Measurements from ENCODE around the gene NDUFAF8. TPM values are rescaled to one million over a fixed set of nuclear protein-coding genes. Genes with fewer than 3 reads are reported as not detected.

The NDUFAF8 gene
- total and polyA plus RNA-seq, 2 experiments from 2014 or later: 53.1 to 136 TPM

DNA sequence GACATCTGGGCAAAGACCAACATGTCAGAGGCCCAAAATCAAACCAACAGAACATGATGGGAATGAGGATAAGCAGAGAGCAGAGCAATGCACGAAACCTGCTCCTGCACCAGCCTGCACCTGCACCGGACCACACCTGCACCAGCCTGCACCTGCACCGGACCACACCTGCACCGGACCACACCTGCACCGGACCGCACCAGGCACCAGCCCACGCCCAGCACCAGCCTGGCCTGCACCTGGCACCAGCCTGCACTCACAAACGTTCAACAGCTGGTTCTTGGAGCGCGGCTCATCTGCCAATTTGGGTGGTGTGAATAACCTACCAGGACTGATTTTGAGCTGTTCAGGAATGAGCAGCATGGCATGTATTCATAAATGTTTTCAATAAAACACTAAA is 34.5 kb upstream of the NDUFAF8 start:
- H3K36me3 ChIP-seq (ENCODE audit: low read depth): no peaks in the 10 kb centered on the region
- no peak overlapping the region for H3K27ac ChIP-seq
- 88 to 92% methylated on average over 10 of the region's 10 CpGs for WGBS, 2 experiments (ENCODE audit: low coverage in 1 of 2, low lambda C conversion rate in 2 of 2, missing lambda C conversion rate in 2 of 2)
- no peak for TF ChIP-seq EZH2 (IDR thresholded peaks at IDR 0.05; ENCODE audit: insufficient read depth, poor library complexity, severe bottlenecking)
- TF ChIP-seq EZH2phosphoT487 (IDR thresholded peaks at IDR 0.05; ENCODE audit: insufficient read depth, low read depth): no peak
- H3K4me1 ChIP-seq (ENCODE audit: insufficient read depth): no peaks in the 10 kb centered on the region
- in situ Hi-C loops (cut with MboI): no loop called here
- no peak overlapping the region for H3K9ac ChIP-seq
- H3K9me2 ChIP-seq (ENCODE audit: insufficient read depth): no peaks in the 10 kb centered on the region
- H3K9me3 ChIP-seq (ENCODE audit: low read depth): no peaks in the 10 kb centered on the region
- no peaks in the 10 kb centered on the region for H3F3A ChIP-seq (ENCODE audit: insufficient read depth)
- no peak overlapping the region for H3K4me3 ChIP-seq
- no peaks in the 10 kb centered on the region for H4K20me1 ChIP-seq (ENCODE audit: insufficient read depth)
- no peaks in the 10 kb centered on the region for H3K79me2 ChIP-seq (ENCODE audit: insufficient read depth)
- no peak overlapping the region for H3K4me2 ChIP-seq (ENCODE audit: unreplicated experiment)
- H2AFZ ChIP-seq: no peak overlapping the region
- no peak for DNase-seq
- no peaks in the 10 kb centered on the region for H3K27me3 ChIP-seq (replicated peaks; ENCODE audit: insufficient read depth)

DNA sequence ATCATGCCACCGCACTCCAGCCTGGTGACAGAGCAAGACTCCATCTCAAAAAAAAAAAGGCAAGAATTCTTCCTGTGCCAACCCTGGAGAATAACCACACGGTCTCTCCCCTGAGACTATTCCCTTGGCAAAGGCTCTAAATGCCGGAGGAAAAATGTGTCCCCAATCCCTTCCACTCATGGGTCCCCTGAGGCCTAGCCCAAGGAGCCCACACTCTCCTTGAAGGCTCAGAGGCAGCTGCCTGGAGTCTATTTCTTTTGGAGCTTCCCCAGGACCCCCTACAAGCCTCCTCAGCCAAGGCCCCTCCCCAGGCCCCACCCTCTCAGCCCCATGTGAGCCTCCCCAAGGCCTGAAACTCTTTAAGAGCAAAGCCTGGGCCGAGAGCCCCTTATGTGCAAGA is 33.0 kb upstream of the NDUFAF8 start:
- no peaks in the 10 kb centered on the region for H3K79me2 ChIP-seq (ENCODE audit: insufficient read depth)
- H3K27ac ChIP-seq: no peak overlapping the region
- H3K9ac ChIP-seq: no peak overlapping the region
- H4K20me1 ChIP-seq (ENCODE audit: insufficient read depth): no peaks in the 10 kb centered on the region
- H2AFZ ChIP-seq: no peak overlapping the region
- H3K4me3 ChIP-seq: no peak overlapping the region
- H3K4me2 ChIP-seq (ENCODE audit: unreplicated experiment): no peak overlapping the region
- no peaks in the 10 kb centered on the region for H3K4me1 ChIP-seq (ENCODE audit: insufficient read depth)
- in situ Hi-C loops (cut with MboI): no loop called here
- TF ChIP-seq EZH2phosphoT487 (IDR thresholded peaks at IDR 0.05; ENCODE audit: insufficient read depth, low read depth) (no peak), EZH2 (IDR thresholded peaks at IDR 0.05; ENCODE audit: insufficient read depth, poor library complexity, severe bottlenecking) (no peak)
- WGBS, 2 experiments (ENCODE audit: low coverage in 1 of 2, low lambda C conversion rate in 2 of 2, missing lambda C conversion rate in 2 of 2): 73 to 81% methylated on average over 4 of the region's 4 CpGs
- DNase-seq: no peak
- no peaks in the 10 kb centered on the region for H3K36me3 ChIP-seq (ENCODE audit: low read depth)
- no peaks in the 10 kb centered on the region for H3K9me2 ChIP-seq (ENCODE audit: insufficient read depth)
- no peaks in the 10 kb centered on the region for H3K27me3 ChIP-seq (replicated peaks; ENCODE audit: insufficient read depth)
- no peaks in the 10 kb centered on the region for H3K9me3 ChIP-seq (ENCODE audit: low read depth)
- no peaks in the 10 kb centered on the region for H3F3A ChIP-seq (ENCODE audit: insufficient read depth)

DNA sequence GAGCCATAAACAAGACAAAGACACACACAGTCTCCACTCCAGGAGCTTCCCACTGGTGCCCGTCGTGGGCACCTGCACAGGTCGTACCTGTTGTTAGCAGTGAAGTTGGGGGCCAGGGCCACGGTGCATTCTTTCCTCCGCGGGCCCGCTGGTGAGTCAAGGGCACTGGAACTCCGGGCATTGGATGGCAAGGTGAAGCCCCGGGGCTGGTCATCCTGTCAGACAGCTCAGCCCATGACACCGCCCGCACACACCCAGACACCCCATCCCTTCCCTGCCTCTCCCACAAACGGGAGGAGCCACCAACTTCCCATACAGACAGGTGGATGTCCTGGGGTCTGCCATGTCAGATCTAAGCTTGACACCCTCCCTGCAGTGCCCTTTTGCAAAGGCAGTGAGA is 32.5 kb upstream of the NDUFAF8 start:
- no peaks in the 10 kb centered on the region for H3K9me3 ChIP-seq (ENCODE audit: low read depth)

DNA sequence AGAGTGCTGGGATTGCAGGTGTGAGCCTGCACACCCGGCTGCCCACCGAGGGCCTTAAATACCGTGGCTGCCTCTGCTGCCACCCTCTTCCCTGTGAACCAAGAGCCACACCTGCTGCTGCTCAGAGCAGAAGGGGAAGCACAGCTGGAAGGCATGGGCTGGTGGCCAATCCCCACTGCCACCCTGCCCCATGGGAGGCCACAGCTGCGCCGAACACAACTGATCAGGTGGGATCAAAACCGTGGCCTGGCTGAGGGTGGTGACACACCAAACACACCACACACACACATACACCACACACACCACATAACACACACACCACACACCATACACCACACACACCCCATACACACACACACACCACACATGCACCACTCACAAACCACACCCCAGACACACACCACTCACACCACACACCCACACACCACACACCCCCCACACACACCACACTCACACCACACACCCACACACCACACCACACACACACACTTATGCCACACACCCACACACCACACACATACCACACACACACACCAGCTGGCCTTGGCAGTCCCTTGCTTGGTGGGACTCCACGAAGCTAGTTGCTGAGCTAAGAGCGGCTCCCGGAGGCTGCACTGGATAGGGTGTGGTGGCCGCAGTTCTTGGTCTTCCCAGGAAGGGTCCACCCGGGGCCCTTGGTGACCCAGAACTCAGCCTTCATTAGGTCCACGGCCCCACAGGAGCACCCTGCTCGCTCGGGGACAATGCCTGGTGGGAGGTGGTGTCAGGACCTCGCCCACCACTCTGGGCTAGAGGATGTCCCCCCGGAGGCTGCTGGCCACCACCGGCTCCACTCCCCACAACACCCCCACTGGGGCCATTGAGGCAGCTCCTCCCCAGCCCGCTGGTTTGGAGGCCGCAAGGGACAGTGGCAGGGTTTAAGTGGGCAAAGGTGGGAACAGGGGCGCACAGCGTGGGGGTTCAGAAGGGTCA is 31.2 kb upstream of the NDUFAF8 start:
- WGBS, 2 experiments (ENCODE audit: low coverage in 1 of 2, low lambda C conversion rate in 2 of 2, missing lambda C conversion rate in 2 of 2): 91% methylated on average over 20 to 21 of the region's 21 CpGs
- H3K9me2 ChIP-seq (ENCODE audit: insufficient read depth): no peaks in the 10 kb centered on the region
- no peaks in the 10 kb centered on the region for H3K4me1 ChIP-seq (ENCODE audit: insufficient read depth)
- H4K20me1 ChIP-seq (ENCODE audit: insufficient read depth): no peaks in the 10 kb centered on the region
- H3K79me2 ChIP-seq (ENCODE audit: insufficient read depth): no peaks in the 10 kb centered on the region
- no peaks in the 10 kb centered on the region for H3K27me3 ChIP-seq (replicated peaks; ENCODE audit: insufficient read depth)
- DNase-seq: peak; percentile 9
- no peaks in the 10 kb centered on the region for H3K9me3 ChIP-seq (ENCODE audit: low read depth)
- H3K36me3 ChIP-seq (ENCODE audit: low read depth): no peaks in the 10 kb centered on the region
- H3F3A ChIP-seq (ENCODE audit: insufficient read depth): no peaks in the 10 kb centered on the region
- no peak overlapping the region for H3K4me3 ChIP-seq
- no peak overlapping the region for H2AFZ ChIP-seq
- no peak overlapping the region for H3K27ac ChIP-seq
- H3K4me2 ChIP-seq (ENCODE audit: unreplicated experiment): no peak overlapping the region
- in situ Hi-C loops (cut with MboI): no loop called here
- H3K9ac ChIP-seq: no peak overlapping the region
- TF ChIP-seq EZH2phosphoT487 (IDR thresholded peaks at IDR 0.05; ENCODE audit: insufficient read depth, low read depth): no peak

More for the DNA sequence above, 32.5 kb upstream of the NDUFAF8 start:
- Histone ChIP-seq H3K36me3 (ENCODE audit: low read depth) (no peaks in the 10 kb centered on the region), H3K9me2 (ENCODE audit: insufficient read depth) (no peaks in the 10 kb centered on the region), H3K79me2 (ENCODE audit: insufficient read depth) (no peaks in the 10 kb centered on the region), H3K9ac (no peak overlapping the region), H2AFZ (no peak overlapping the region), H3K27ac (no peak overlapping the region), H3F3A (ENCODE audit: insufficient read depth) (no peaks in the 10 kb centered on the region), H3K4me2 (ENCODE audit: unreplicated experiment) (no peak overlapping the region), H4K20me1 (ENCODE audit: insufficient read depth) (no peaks in the 10 kb centered on the region), H3K4me1 (ENCODE audit: insufficient read depth) (no peaks in the 10 kb centered on the region), H3K4me3 (no peak overlapping the region), H3K27me3 (replicated peaks; ENCODE audit: insufficient read depth) (no peaks in the 10 kb centered on the region)
- 97 to 99% methylated on average over 12 of the region's 12 CpGs for WGBS, 2 experiments (ENCODE audit: low coverage in 1 of 2, low lambda C conversion rate in 2 of 2, missing lambda C conversion rate in 2 of 2)
- no peak for TF ChIP-seq EZH2phosphoT487 (IDR thresholded peaks at IDR 0.05; ENCODE audit: insufficient read depth, low read depth)
- no peak for DNase-seq
- in situ Hi-C loops (cut with MboI): no loop called here
